HG03097 (cell line): Measurements from ENCODE around the gene THSD4.
"Not testable (repeated sequence)": the region's sequence is repeated elsewhere in the genome, so short reads cannot be mapped to it uniquely, and the experiment has no call there.

Experiments
- ATAC-seq: cut with Tn5 transposase; IDR thresholded peaks from one replicate; pipeline ENCODE4 v1.9.1; 2021; ENCODE audit not compliant: unreplicated experiment, low FRiP score

Gene THSD4

DNA sequence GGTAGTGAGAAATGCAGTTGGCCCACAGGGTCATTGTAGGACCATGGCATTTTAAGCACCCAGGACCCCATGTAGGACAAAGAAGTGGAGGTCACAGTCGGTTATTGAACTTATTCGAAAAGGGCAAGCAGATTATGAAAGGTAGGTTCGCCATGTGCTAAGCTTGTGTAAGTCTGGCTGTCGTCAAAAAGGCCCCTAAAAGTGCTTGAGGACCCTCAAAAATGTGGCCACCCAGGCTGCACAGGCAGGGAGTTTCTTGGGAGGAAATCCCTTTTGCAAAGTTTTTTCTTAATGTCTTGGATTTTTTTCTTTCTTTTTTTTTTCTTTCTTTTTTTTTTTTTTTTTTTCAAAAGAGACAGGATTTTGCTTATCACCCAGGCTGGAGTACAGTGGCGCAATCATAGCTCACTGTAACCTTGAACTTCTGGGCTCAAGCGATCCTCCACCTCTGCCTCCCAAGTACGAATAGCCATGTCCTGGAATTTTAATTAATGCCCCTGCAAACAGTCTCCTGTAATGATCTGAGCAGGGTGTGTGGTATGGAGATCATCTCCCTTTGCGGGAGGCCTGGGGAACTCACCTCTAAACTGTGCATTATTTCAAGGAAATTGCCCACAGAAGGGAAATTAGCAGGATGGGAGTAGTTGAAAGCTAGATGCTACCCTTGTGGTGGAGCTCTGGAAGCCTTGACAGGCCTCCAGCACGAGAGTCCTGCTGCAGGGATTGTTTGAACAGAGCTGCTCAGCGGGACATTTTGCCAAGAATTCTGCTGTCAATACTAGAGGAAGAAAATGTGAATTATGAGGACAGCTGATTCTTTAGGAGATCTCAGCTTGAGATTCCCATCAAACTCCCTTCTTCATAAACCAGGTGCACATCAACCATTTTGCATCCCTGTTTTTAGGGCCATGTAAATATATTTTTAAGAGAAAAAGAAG lies 28.4 kb downstream of the THSD4 start:
- no peak for ATAC-seq

DNA sequence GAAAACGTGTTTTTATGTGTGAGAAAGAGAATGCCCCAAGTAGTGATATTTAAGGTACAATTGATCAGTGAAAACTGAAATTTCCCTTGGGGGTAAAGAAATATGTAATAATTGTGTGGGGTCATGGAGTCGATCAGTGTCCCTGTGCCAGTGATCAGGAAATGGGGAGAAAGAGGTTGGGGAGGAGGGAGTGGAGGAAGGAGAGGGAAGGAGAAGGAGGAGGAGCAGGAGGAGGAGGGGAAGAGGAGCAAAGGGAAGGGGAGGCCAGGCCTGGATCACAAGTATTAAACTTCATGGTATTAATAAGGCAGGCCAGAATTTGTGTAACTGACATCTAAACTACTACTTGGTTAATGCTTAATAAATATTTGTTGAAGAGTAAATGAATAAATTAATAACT lies 30.4 kb downstream of the THSD4 start:
- ATAC-seq: no peak

- no peak for ATAC-seq
Measured at GRCh38 chr15:71146580-71146982, 31.3 kb downstream of the THSD4 start.

GRCh38 chr15:71148048-71148447 lies 32.8 kb downstream of the THSD4 start:
- ATAC-seq: no peak

- no peak for ATAC-seq
Measured at GRCh38 chr15:71149646-71150557, 34.6 kb downstream of the THSD4 start.

GRCh38 chr15:71151081-71151480 lies 35.8 kb downstream of the THSD4 start:
- ATAC-seq: no peak

GRCh38 chr15:71152542-71152941 lies 37.3 kb downstream of the THSD4 start:
- no peak for ATAC-seq

DNA sequence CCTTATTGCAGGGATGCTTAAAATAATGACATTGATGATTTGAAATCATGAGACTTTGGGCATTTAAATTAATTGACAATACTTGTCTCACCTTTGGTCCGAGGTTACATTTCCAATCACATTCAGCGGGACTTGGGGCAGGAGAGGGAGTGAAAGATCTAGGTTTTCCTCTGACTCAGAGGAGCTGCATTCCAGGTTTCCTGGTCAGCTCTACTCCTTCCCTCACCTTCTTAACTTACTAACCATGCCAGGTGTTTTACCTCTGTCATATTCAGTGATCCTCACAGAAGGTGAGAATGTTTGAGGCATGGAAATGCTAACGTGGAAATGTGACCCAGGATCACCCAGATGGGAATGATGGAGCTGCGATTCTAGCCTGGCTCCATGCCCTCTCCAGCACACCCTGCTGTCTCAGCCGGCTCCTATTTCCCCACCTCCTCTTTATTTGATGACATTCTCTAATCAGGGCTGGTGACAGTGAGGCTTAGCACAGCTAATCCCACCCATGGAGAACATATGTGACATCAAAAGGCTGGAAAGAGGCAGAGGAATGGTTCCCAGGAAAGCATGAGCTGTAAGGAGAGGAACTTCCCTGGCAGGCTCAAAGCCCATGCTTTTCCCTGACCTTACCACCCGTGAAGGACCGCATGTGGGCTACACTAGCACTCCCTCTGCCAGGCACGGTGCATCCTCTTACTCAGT lies 38.7 kb downstream of the THSD4 start:
- ATAC-seq: no peak

DNA sequence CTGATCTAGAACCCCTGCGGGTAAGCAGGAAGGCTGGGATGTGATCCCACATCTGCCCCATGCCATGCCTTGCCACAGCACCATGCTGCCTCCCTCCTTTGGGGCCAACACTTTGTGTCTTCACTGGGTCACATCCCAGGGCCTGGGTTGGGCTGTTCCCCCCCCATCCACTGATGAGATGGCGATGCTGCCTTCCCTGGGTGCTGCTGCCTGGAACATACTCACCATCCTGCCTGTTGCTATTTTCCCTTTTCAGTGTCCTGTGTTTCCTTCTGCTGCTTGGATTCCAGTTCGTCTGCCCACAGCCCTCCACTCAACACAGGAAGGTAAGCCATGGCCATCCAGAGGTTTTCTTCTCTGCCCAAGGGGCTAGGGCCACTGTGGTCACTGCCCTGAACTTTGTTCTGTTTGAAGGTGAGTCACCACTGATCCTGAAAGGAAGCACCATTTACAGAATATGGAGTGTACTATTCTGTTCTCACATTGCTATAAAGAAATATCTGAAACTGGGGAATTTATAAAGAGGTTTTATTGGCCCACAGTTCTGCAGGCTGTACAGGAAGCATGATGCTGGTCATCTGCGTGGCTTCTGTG lies 39.4 kb downstream of the THSD4 start:
- no peak for ATAC-seq

DNA sequence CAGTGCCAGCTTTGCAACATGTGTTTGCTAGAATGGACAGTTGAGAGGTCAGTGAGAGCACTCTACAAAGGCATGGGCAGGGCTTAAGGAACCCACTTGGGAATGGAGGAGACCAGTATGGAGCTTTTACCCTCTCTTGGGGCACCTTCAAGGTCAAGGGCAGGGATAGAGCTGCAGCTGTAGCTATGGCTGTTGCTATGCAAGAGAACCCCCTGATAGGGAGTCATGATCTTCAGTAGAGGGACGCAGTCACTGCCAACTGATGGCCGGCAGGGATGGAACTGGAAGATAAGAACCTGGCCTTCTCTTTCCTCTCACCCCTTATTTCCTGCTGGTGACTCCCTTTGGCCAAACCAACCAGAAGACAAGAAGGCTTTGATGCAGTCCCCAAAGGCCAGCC lies 40.3 kb downstream of the THSD4 start:
- no peak for ATAC-seq

DNA sequence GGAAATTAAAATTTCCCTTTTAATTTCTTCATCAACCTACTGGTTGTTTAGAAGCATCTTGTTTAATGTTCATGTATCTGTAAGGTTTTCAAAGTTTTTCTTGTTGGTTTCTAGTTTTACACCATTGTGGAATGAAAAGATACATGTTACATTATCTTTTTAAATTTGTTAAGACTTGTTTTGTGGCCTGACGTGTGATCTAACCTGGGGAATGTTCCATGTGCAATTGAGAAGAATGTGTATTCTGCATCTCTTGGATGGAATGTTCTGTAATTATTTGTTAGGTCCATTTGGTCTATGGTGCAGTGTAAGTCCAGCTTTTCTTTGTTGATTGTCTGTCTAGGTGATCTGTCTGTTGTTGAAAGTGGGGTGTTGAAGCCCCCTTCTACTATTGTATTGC lies 45.7 kb downstream of the THSD4 start:
- no peak for ATAC-seq

DNA sequence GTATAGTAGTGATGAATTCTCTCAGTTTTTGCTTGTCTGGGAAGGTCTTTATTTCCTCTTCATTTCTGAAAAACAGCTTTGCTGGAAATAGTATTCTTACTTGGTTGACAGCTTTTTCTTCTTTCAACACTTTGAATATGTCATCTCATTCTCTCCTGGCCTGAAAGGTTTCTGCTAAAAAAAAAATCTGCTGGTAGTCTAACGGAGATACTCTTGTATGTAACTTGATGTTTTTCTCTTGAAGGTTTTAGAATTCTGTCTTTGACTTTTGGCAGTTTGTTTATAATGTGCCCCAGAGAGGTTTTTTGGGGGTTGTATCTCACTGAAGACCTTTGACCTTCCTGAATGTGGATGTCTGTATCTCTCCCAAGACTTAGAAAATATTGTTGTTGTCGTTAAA lies 47.0 kb downstream of the THSD4 start:
- ATAC-seq: no peak

DNA sequence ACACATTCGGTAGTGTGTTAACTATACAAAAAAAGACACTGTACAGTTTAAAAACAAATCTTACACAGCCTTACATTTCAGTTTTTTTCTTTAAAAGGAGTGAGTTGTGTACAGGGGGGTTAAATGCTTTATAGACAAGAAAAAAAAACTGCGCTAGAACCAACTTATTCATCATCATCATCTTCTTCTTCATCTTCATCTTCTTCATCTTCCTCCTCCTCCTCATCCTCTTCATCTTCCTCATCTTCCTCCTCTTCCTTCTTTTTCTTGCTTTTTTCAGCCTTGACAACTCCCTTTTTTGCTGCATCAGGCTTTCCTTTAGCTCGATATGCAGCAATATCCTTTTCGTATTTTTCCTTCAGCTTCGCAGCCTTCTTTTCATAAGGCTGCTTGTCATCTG lies 49.3 kb downstream of the THSD4 start:
- not testable (repeated sequence) for ATAC-seq

- no peak for ATAC-seq
Measured at GRCh38 chr15:71167445-71168165, 52.3 kb downstream of the THSD4 start.

DNA sequence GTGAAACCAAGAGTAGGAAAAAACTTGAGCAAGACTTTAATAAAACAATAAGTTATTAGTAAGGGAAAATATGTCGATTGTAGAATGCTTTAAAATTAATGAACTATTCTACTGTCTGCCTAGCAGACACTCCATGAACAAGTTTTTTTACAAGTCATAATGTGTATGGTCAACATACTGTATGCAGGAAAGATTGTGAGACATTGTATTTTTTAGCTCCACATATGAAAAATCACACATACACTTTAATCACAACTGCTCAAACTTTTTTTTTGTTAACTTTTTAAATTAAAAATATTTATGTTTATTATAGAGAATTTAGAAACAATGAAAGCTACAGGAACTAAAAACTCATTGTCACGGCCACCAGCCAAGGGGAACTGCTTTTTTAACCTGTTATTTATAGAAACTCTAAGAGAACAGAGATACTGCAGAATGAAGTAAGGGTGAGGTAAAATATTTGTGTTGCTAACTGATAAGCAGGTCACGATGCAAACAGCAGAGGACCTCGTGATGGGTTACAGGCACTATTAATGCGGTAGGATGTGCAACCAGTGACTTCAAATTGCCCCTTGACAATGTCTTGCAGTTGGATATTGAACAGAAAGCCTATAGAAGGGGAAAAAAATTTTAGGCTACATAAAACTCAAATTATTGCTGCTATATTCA lies 53.0 kb downstream of the THSD4 start:
- no peak for ATAC-seq

DNA sequence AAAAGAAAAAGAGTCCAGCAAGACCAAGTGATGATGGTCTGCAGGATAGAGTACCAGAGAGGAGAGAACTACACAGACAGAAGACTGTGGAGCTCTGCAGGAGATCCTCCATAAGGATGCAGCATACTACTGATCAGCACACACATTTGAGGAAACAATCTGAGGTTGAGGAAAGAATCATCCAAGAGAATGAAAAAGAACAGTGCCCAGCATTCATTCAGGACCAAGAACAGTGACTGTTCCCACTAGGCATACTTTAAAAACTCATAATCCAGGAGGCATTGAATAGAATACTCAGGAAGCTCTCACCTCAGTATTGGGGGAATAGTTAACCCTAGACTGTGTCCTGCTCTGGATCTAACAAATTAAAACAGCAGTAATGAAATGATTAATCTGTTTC lies 54.9 kb downstream of the THSD4 start:
- ATAC-seq: no peak

DNA sequence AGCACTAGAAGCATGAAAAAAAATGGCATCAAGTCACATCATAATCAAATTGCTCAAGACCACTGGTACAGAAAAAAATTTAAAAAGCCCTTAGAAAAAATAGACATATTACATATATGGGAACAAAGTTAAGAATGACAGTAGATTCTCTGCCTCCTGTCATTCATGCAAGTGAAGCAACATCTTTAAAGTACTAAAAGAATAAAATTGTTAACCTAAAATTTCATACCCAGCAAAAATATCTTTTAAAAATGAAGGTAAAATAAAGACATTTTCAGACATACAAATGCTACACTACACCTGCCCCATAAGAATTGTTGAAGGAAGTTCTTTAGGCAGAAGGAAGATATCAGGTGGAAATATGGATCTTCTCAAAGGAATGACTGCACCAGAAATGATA lies 55.9 kb downstream of the THSD4 start:
- ATAC-seq: no peak

DNA sequence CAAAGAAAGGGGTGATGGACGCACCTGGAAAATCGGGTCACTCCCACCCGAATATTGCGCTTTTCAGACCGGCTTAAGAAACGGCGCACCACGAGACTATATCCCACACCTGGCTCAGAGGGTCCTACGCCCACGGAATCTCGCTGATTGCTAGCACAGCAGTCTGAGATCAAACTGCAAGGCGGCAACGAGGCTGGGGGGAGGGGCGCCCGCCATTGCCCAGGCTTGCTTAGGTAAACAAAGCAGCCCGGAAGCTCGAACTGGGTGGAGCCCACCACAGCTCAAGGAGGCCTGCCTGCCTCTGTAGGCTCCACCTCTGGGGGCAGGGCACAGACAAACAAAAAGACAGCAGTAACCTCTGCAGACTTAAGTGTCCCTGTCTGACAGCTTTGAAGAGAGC lies 59.1 kb downstream of the THSD4 start:
- ATAC-seq: not testable (repeated sequence)
